ENCODE measurements around the gene NPY. TPM values are rescaled to one million over a fixed set of nuclear protein-coding genes. Genes with fewer than 3 reads are reported as not detected.

Gene NPY
- total and polyA plus RNA-seq, 4 donors, result not detected

DNA sequence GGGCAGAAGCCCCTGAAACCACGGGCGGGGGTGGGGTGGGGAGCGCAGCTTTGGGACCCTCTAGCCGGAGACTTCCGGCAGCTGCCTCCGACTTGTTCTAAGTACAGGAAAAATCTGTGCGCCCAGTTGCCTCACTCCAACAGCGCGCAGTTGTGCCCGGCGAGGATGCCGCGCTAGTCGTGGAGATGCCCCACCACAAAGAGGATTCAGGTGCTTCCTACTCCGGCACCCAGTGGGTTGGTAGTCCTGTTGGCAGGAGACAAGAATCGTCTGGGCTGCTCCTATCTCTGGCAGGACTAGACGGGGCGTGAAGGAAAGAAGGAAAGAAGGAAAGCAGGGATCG lies 465 bp upstream of the NPY start:
- Histone ChIP-seq H3K27me3 (ENCODE audit: control insufficient read depth in 3 of 3, insufficient read depth in 3 of 3, low read length in 2 of 3) (peaks cover 6 to 85% (median 56%) of the 10 kb centered on the region in 3 donors), H3K27ac (ENCODE audit: low read depth in 1 of 2, low read length in 1 of 2) (no peak overlapping the region), H3K9ac (ENCODE audit: insufficient read depth in 1 of 2, low read length in 2 of 2) (no peak overlapping the region), H3K36me3 (ENCODE audit: control insufficient read depth in 4 of 4, insufficient read depth in 4 of 4, low read length in 4 of 4) (no peaks in the 10 kb centered on the region), H3K9me3 (ENCODE audit: control insufficient read depth in 4 of 4, insufficient read depth in 3 of 4, low read length in 3 of 4) (peaks cover 0 to 2% (median 0%) of the 10 kb centered on the region in 4 donors), H3K4me3 (no peak overlapping the region), H3K4me1 (ENCODE audit: control insufficient read depth in 5 of 5, insufficient read depth in 5 of 5, low read length in 5 of 5) (peaks cover 0 to 14% (median 6%) of the 10 kb centered on the region in 5 donors)
- 3 to 4% methylated on average over 17 to 19 of the region's 19 CpGs for WGBS, 2 donors
- TF ChIP-seq, protein P1, sequence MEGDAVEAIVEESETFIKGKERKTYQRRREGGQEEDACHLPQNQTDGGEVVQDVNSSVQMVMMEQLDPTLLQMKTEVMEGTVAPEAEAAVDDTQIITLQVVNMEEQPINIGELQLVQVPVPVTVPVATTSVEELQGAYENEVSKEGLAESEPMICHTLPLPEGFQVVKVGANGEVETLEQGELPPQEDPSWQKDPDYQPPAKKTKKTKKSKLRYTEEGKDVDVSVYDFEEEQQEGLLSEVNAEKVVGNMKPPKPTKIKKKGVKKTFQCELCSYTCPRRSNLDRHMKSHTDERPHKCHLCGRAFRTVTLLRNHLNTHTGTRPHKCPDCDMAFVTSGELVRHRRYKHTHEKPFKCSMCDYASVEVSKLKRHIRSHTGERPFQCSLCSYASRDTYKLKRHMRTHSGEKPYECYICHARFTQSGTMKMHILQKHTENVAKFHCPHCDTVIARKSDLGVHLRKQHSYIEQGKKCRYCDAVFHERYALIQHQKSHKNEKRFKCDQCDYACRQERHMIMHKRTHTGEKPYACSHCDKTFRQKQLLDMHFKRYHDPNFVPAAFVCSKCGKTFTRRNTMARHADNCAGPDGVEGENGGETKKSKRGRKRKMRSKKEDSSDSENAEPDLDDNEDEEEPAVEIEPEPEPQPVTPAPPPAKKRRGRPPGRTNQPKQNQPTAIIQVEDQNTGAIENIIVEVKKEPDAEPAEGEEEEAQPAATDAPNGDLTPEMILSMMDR (IDR thresholded peaks at IDR 0.05; ENCODE audit: control extremely low read depth, extremely low read depth), result no peak
- ATAC-seq (ENCODE audit: insufficient read depth, low FRiP score), result no peak
- DNase-seq, result peak in 1 of 3 donors; percentile 19

DNA sequence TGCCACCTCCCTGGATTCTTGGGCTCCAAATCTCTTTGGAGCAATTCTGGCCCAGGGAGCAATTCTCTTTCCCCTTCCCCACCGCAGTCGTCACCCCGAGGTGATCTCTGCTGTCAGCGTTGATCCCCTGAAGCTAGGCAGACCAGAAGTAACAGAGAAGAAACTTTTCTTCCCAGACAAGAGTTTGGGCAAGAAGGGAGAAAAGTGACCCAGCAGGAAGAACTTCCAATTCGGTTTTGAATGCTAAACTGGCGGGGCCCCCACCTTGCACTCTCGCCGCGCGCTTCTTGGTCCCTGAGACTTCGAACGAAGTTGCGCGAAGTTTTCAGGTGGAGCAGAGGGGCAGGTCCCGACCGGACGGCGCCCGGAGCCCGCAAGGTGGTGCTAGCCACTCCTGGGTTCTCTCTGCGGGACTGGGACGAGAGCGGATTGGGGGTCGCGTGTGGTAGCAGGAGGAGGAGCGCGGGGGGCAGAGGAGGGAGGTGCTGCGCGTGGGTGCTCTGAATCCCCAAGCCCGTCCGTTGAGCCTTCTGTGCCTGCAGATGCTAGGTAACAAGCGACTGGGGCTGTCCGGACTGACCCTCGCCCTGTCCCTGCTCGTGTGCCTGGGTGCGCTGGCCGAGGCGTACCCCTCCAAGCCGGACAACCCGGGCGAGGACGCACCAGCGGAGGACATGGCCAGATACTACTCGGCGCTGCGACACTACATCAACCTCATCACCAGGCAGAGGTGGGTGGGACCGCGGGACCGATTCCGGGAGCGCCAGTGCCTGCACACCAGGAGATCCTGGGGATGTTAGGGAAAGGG lies 913 bp downstream of the NPY start:
- TF ChIP-seq, protein P1 (IDR thresholded peaks at IDR 0.05; ENCODE audit: control extremely low read depth, extremely low read depth), result no peak
- DNase-seq (peak in 2 of 3 donors; percentile 18 to 39), ATAC-seq (ENCODE audit: insufficient read depth, low FRiP score) (no peak)
- H3K27me3 ChIP-seq (ENCODE audit: control insufficient read depth in 3 of 3, insufficient read depth in 3 of 3, low read length in 2 of 3), result peaks cover 6 to 89% (median 56%) of the 10 kb centered on the region in 3 donors
- no peak overlapping the region for H3K27ac ChIP-seq (ENCODE audit: low read depth in 1 of 2, low read length in 1 of 2)
- no peaks in the 10 kb centered on the region for H3K36me3 ChIP-seq (ENCODE audit: control insufficient read depth in 4 of 4, insufficient read depth in 4 of 4, low read length in 4 of 4)
- peaks cover 0 to 14% (median 6%) of the 10 kb centered on the region in 5 donors for H3K4me1 ChIP-seq (ENCODE audit: control insufficient read depth in 5 of 5, insufficient read depth in 5 of 5, low read length in 5 of 5)
- H3K4me3 ChIP-seq, result no peak overlapping the region
- no peak overlapping the region for H3K9ac ChIP-seq (ENCODE audit: insufficient read depth in 1 of 2, low read length in 2 of 2)
- peaks cover 0 to 2% (median 0%) of the 10 kb centered on the region in 4 donors for H3K9me3 ChIP-seq (ENCODE audit: control insufficient read depth in 4 of 4, insufficient read depth in 3 of 4, low read length in 3 of 4)
- 3 to 4% methylated on average over 51 of the region's 51 CpGs for WGBS, 2 donors

DNA sequence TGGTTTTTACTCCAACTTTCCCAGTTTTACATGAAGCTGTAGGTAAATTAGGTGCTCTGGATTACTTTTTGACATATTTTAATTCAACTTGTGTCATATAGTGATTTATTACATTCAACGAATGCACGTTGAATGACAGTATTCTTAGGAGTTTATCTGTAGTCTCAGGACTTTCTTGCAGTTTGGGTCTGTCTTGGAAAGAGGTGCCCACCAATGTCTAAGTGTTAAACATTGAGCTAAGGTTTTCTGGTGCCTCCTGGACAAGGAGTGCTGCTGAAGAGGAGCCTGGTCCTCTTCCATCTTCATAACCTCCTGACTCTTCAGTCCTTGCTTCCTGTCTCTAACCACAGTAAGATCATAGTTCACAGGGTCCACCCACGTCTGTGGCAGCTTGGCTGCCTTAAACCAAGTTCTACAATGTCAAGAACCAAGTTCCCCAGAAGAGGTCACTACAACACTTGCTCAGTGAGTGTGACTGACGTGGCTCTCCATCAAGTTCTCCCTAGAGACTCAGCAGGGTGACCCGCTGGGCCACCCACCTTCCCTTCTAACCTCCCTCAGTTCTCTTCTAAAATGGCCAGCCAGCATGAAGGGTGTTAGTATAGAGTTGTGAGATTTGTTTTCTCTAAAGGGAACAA lies 6.1 kb downstream of the NPY start:
- 21 to 26% methylated on average over 5 of the region's 5 CpGs for WGBS, 2 donors
- ATAC-seq (ENCODE audit: insufficient read depth, low FRiP score), result no peak

More for the DNA sequence above, 6.1 kb downstream of the NPY start:
- TF ChIP-seq, protein P1 (IDR thresholded peaks at IDR 0.05; ENCODE audit: control extremely low read depth, extremely low read depth), result peak; percentile 10
- H3K4me1 ChIP-seq (ENCODE audit: control insufficient read depth in 5 of 5, insufficient read depth in 5 of 5, low read length in 5 of 5), result peaks cover 0 to 6% (median 0%) of the 10 kb centered on the region in 5 donors
- no peak overlapping the region for H3K9ac ChIP-seq (ENCODE audit: insufficient read depth in 1 of 2, low read length in 2 of 2)
- peaks cover 0 to 1% (median 0%) of the 10 kb centered on the region in 4 donors for H3K9me3 ChIP-seq (ENCODE audit: control insufficient read depth in 4 of 4, insufficient read depth in 3 of 4, low read length in 3 of 4)
- peak; percentile 31 to 67 (median 42) for DNase-seq
- no peaks in the 10 kb centered on the region for H3K36me3 ChIP-seq (ENCODE audit: control insufficient read depth in 4 of 4, insufficient read depth in 4 of 4, low read length in 4 of 4)
- H3K27ac ChIP-seq (ENCODE audit: low read depth in 1 of 2, low read length in 1 of 2), result no peak overlapping the region
- peaks cover 0 to 43% (median 20%) of the 10 kb centered on the region in 3 donors for H3K27me3 ChIP-seq (ENCODE audit: control insufficient read depth in 3 of 3, insufficient read depth in 3 of 3, low read length in 2 of 3)
- H3K4me3 ChIP-seq, result no peak overlapping the region
